ENCODE measurements around the gene SOX18. TPM values are rescaled to one million over a fixed set of nuclear protein-coding genes. Genes with fewer than 3 reads are reported as not detected.
A peak's percentile ranks its signal among the peaks of the same experiment; 100 is the strongest.

Gene SOX18
- total and polyA plus RNA-seq, 2 of the 13 experiments (the other 11 are each of a cell fraction or from before 2014, with no cell fraction given) = 1.6 to 1.9 TPM

GRCh38 chr20:64024141-64024990, 25.1 kb downstream of the SOX18 start (continued):
- TF ChIP-seq RERE (CRISPR knock-in tag; IDR thresholded peaks at IDR 0.05; ENCODE audit: low read depth) (peak; percentile 43; the same call in 1 of the 2 replicates), CHD2 (IDR thresholded peaks at IDR 0.05; ENCODE audit: low read depth, low read length) (no peak), ZKSCAN1 (IDR thresholded peaks at IDR 0.05; ENCODE audit: low read length) (0 out of 2 replicates have a peak, but pooled peaks have one; percentile 10), MXI1 (IDR thresholded peaks at IDR 0.05; ENCODE audit: borderline replicate concordance, low read depth, low read length) (peak; percentile 72; the same call in 1 of the 3 replicates), ZNF761 (CRISPR knock-in tag; conservative IDR thresholded peaks at IDR 0.05) (0 out of 2 replicates have a peak, but pooled peaks have one; percentile 48), ZNF225 (CRISPR knock-in tag; IDR thresholded peaks at IDR 0.05) (no peak), PAXIP1 (CRISPR knock-in tag; conservative IDR thresholded peaks at IDR 0.05) (peak; percentile 97), MAFF (IDR thresholded peaks at IDR 0.05; ENCODE audit: low read depth, low read length) (no peak), ZNF576 (CRISPR knock-in tag; IDR thresholded peaks at IDR 0.05) (peak; percentile 80; the same call in 1 of the 2 replicates), SPEN (CRISPR knock-in tag; IDR thresholded peaks at IDR 0.05; ENCODE audit: low read depth) (no peak; the same call in 1 of the 2 replicates), ZSCAN29 (CRISPR knock-in tag; conservative IDR thresholded peaks at IDR 0.05) (no peak), TP53 (CRISPR knock-in tag; conservative IDR thresholded peaks at IDR 0.05) (no peak; the same call in 1 of the 2 replicates), ZNF75D (CRISPR knock-in tag; IDR thresholded peaks at IDR 0.05; ENCODE audit: borderline replicate concordance) (no peak), ERF (CRISPR knock-in tag; IDR thresholded peaks at IDR 0.05) (no peak; the same call in 1 of the 2 replicates), ZNF589 (CRISPR knock-in tag; conservative IDR thresholded peaks at IDR 0.05) (no peak), NFYC (CRISPR knock-in tag; IDR thresholded peaks at IDR 0.05) (no peak), ZNF619 (CRISPR knock-in tag; IDR thresholded peaks at IDR 0.05) (no peak)
- TF ChIP-seq, protein P1, sequence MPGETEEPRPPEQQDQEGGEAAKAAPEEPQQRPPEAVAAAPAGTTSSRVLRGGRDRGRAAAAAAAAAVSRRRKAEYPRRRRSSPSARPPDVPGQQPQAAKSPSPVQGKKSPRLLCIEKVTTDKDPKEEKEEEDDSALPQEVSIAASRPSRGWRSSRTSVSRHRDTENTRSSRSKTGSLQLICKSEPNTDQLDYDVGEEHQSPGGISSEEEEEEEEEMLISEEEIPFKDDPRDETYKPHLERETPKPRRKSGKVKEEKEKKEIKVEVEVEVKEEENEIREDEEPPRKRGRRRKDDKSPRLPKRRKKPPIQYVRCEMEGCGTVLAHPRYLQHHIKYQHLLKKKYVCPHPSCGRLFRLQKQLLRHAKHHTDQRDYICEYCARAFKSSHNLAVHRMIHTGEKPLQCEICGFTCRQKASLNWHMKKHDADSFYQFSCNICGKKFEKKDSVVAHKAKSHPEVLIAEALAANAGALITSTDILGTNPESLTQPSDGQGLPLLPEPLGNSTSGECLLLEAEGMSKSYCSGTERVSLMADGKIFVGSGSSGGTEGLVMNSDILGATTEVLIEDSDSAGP (CRISPR knock-in tag; IDR thresholded peaks at IDR 0.05; ENCODE audit: borderline replicate concordance) = peak; percentile 77

All from HepG2 (cell line).